ENCODE measurements around the gene POMGNT2. TPM values are rescaled to one million over a fixed set of nuclear protein-coding genes. Genes with fewer than 3 reads are reported as not detected.

Gene POMGNT2
- total and polyA plus RNA-seq, 2 of the 8 experiments (the other 6 are each of a cell fraction or from before 2014, with no cell fraction given) = 13.6 to 35.7 TPM

DNA sequence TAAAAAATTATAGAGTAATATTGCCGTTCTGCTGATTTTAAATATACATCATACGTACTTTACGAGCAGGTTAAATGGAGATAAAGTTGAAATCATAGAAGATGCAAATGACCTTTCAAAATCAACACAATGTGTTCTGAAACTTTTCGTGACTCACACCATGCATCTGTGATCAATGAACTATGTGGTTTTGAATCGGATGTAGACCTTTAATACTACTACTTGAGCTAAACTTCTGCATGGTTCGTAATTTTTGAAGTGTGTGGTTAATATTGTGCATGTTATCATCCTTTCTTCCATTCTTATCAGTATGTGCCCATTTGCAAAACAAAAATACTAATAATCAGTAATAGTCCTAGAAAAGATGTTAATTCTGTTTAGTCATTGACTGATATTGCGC, 67.9 kb downstream of the POMGNT2 start:
- no peaks in the 10 kb centered on the region for H3K79me2 ChIP-seq (ENCODE audit: control insufficient read depth in 1 of 2, insufficient read depth in 2 of 2, low read length in 2 of 2)
- no peak overlapping the region for H3K9ac ChIP-seq (replicated peaks in 1 of 4; ENCODE audit: extremely low read depth in 1 of 4, low read depth in 3 of 4, low read length in 3 of 4)
- H3K4me1 ChIP-seq (replicated peaks in 1 of 4; ENCODE audit: control insufficient read depth in 3 of 4, insufficient read depth in 4 of 4, low read length in 3 of 4) = no peaks in the 10 kb centered on the region
- peaks cover under 1 to 2% of the 10 kb centered on the region in 2 experiments; a peak in 2 of 4 replicates for H3K9me3 ChIP-seq (ENCODE audit: insufficient read depth in 2 of 2, low read depth in 1 of 2, low read length in 1 of 2)
- H4K20me1 ChIP-seq (replicated peaks in 1 of 2; ENCODE audit: control insufficient read depth in 1 of 2, insufficient read depth in 2 of 2, low read length in 2 of 2) = peaks cover 0 to 1% of the 10 kb centered on the region in 2 experiments
- H2AK5ac ChIP-seq (ENCODE audit: low read depth, low read length) = no peak overlapping the region
- ChIA-PET CTCF (ENCODE audit: partially characterized antibody) (interaction anchor here (0.6 kb wide), 1 partner anchor 14 kb away, joined by 3 read pairs; no protein-coding TSS in a partner anchor), POLR2A (ENCODE audit: partially characterized antibody) (no interaction called here)
- H3K79me1 ChIP-seq (ENCODE audit: low read depth, low read length) = no peaks in the 10 kb centered on the region
- H3K4me3 ChIP-seq (ENCODE audit: extremely low read depth in 1 of 4, insufficient read depth in 2 of 4, low read depth in 3 of 4, low read length in 4 of 4) = no peak overlapping the region
- no peak overlapping the region for H3K4ac ChIP-seq (replicated peaks; ENCODE audit: insufficient read length, low read depth, low read length)
- H3K18ac ChIP-seq (ENCODE audit: extremely low read depth, low read length) = no peak overlapping the region
- no peak overlapping the region for H2AFZ ChIP-seq (ENCODE audit: low read length)
- H3K27me3 ChIP-seq (replicated peaks in 1 of 4; ENCODE audit: control insufficient read depth in 3 of 4, extremely low read depth in 1 of 4, insufficient read depth in 3 of 4, low read length in 3 of 4) = no peaks in the 10 kb centered on the region
- no peak overlapping the region for H3K4me2 ChIP-seq (ENCODE audit: insufficient read depth in 1 of 2, low read depth in 2 of 2, low read length in 2 of 2)
- no peak overlapping the region for H2BK120ac ChIP-seq (replicated peaks; ENCODE audit: low read depth, low read length)
- no peaks in the 10 kb centered on the region for H3K23me2 ChIP-seq (ENCODE audit: low read depth, low read length)
- H4K91ac ChIP-seq (replicated peaks; ENCODE audit: insufficient read length, low read length) = no peak overlapping the region
- DNase-seq (ENCODE audit: low read depth in 1 of 2, low spot score in 2 of 2) (no peak), FAIRE-seq (no peak)
- WGBS, 2 experiments (ENCODE audit: extremely low coverage in 1 of 2, insufficient coverage in 1 of 2, insufficient read length in 1 of 2, insufficient replicate concordance in 2 of 2, low coverage in 1 of 2, low lambda C conversion rate in 2 of 2, missing lambda C conversion rate in 1 of 2) = 90% methylated on average over 7 of the region's 7 CpGs; no CpG with 5 or more reads in 1 of the 2 experiments
- no peak overlapping the region for H3K56ac ChIP-seq (replicated peaks; ENCODE audit: insufficient read length, low read depth, low read length)
- no peak overlapping the region for H2BK15ac ChIP-seq (ENCODE audit: low read length)
- no peaks in the 10 kb centered on the region for H3K36me3 ChIP-seq (ENCODE audit: control insufficient read depth in 2 of 4, insufficient read depth in 4 of 4, low read length in 3 of 4)
- no peak overlapping the region for H2BK20ac ChIP-seq (ENCODE audit: low read length)
- no peak overlapping the region for H2BK12ac ChIP-seq (ENCODE audit: low read depth, low read length)
- H4K8ac ChIP-seq (ENCODE audit: extremely low read depth, insufficient read depth, low read length) = no peak overlapping the region
- H2BK5ac ChIP-seq (ENCODE audit: low read depth, low read length) = no peak overlapping the region
- H4K5ac ChIP-seq (ENCODE audit: insufficient read length, low read depth, low read length) = no peak overlapping the region
- H3K23ac ChIP-seq (ENCODE audit: insufficient read length) = no peak overlapping the region
- H3K14ac ChIP-seq (ENCODE audit: insufficient read length) = no peak overlapping the region
- H3K27ac ChIP-seq (ENCODE audit: low read depth, low read length) = no peak overlapping the region
- no peak for TF ChIP-seq SIRT6 (IDR thresholded peaks at IDR 0.05; ENCODE audit: low read length)
- no peak for TF ChIP-seq EGR1 (IDR thresholded peaks at IDR 0.05; ENCODE audit: borderline replicate concordance, low read depth, low read length)
- TF ChIP-seq HDAC2 (IDR thresholded peaks at IDR 0.05; ENCODE audit: borderline replicate concordance in 1 of 2, low read depth in 2 of 2, low read length in 2 of 2) = no peak
- no peak for TF ChIP-seq SRF (IDR thresholded peaks at IDR 0.05; ENCODE audit: low read depth, low read length)
- TF ChIP-seq CTBP2 (IDR thresholded peaks at IDR 0.05; ENCODE audit: borderline replicate concordance, insufficient read depth, insufficient read length, low read length) = no peak
- no peak for TF ChIP-seq SUZ12 (IDR thresholded peaks at IDR 0.05; ENCODE audit: low read length)
- no peak for TF ChIP-seq SAP30 (IDR thresholded peaks at IDR 0.05; ENCODE audit: insufficient read depth, insufficient replicate concordance, low read length)
- TF ChIP-seq, protein P1, sequence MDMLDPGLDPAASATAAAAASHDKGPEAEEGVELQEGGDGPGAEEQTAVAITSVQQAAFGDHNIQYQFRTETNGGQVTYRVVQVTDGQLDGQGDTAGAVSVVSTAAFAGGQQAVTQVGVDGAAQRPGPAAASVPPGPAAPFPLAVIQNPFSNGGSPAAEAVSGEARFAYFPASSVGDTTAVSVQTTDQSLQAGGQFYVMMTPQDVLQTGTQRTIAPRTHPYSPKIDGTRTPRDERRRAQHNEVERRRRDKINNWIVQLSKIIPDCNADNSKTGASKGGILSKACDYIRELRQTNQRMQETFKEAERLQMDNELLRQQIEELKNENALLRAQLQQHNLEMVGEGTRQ (IDR thresholded peaks at IDR 0.05; ENCODE audit: low read length) = no peak
- TF ChIP-seq EP300 (IDR thresholded peaks at IDR 0.05; ENCODE audit: borderline replicate concordance in 1 of 2, low read depth in 2 of 2, low read length in 2 of 2) = no peak
- TF ChIP-seq NANOG (IDR thresholded peaks at IDR 0.05; ENCODE audit: insufficient read depth, low read depth, low read length, poor library complexity, severe bottlenecking) = no peak
- TF ChIP-seq BRCA1 (IDR thresholded peaks at IDR 0.05; ENCODE audit: low read depth, low read length) = no peak
- no peak for TF ChIP-seq POU5F1 (IDR thresholded peaks at IDR 0.05; ENCODE audit: low read depth, low read length)
- TF ChIP-seq SP2 (IDR thresholded peaks at IDR 0.05; ENCODE audit: low read length) = no peak
